GM12878 (cell line): ENCODE results near the gene ZNF692. TPM values are rescaled to one million over a fixed set of nuclear protein-coding genes. Genes with fewer than 3 reads are reported as not detected.

ENCODE experiments used
- BCL3 ChIP-seq: IDR thresholded peaks from 2 replicates; pipeline ENCODE4 v1.6.1; 2011; ENCODE audit warnings: borderline replicate concordance, low read depth, mild to moderate bottlenecking, moderate library complexity, low read length; ENCODE audit not compliant: insufficient read depth, poor library complexity, severe bottlenecking
- E2F8 ChIP-seq: fragments of 450-650 bp; IDR thresholded peaks from 2 replicates; pipeline ENCODE4 v1.6.1; 2018; ENCODE audit warnings: mild to moderate bottlenecking, low read depth, moderate library complexity; ENCODE audit not compliant: partially characterized antibody
- GATAD2B ChIP-seq: fragments of 450-650 bp; conservative IDR thresholded peaks from 2 replicates; pipeline ENCODE4 v1.6.1; 2017; ENCODE audit warnings: low read depth, mild to moderate bottlenecking, moderate library complexity
- HDGF ChIP-seq: fragments of 450-650 bp; IDR thresholded peaks from 2 replicates; pipeline ENCODE4 v1.6.1; 2016; ENCODE audit warnings: antibody characterized with exemption
- JUND ChIP-seq: IDR thresholded peaks from 2 replicates; pipeline ENCODE4 v1.6.1; 2012; ENCODE audit warnings: low read depth, mild to moderate bottlenecking, low read length, improper control_type of control experiment, moderate library complexity
- NBN ChIP-seq: fragments of 450-650 bp; IDR thresholded peaks from 2 replicates; pipeline ENCODE4 v1.6.1; 2016
- PBX3 ChIP-seq: IDR thresholded peaks from 2 replicates; pipeline ENCODE4 v1.6.1; 2011; ENCODE audit warnings: mild to moderate bottlenecking, low read depth, low read length, moderate library complexity; ENCODE audit not compliant: insufficient replicate concordance
- SMARCA5 ChIP-seq: fragments of 450-650 bp; IDR thresholded peaks from 2 replicates; pipeline ENCODE4 v1.6.1; 2017; ENCODE audit warnings: mild to moderate bottlenecking
- SREBF2 ChIP-seq: IDR thresholded peaks from 2 replicates; pipeline ENCODE4 v1.6.1; 2012; ENCODE audit warnings: mild to moderate bottlenecking, low read length
- SUPT20H ChIP-seq: IDR thresholded peaks from 2 replicates; pipeline ENCODE4 v1.6.1; 2011; ENCODE audit warnings: low read depth, mild to moderate bottlenecking, low read length, moderate library complexity, borderline replicate concordance; ENCODE audit not compliant: control insufficient read depth
- USF1 ChIP-seq: IDR thresholded peaks from 2 replicates; pipeline ENCODE4 v1.6.1; 2011; ENCODE audit warnings: borderline replicate concordance, low read depth, mild to moderate bottlenecking, moderate library complexity, mixed read lengths, low read length; ENCODE audit not compliant: insufficient read depth; ENCODE audit errors: extremely low read length
- ZBED1 ChIP-seq: IDR thresholded peaks from 2 replicates; pipeline ENCODE4 v1.6.1; 2016; ENCODE audit warnings: borderline replicate concordance
- ZBTB4 ChIP-seq: fragments of 450-650 bp; formaldehyde crosslinking; IDR thresholded peaks from 2 replicates; pipeline ENCODE4 v1.4.0; 2022; ENCODE audit warnings: mild to moderate bottlenecking, moderate library complexity
- ZNF24 ChIP-seq: fragments of 450-650 bp; IDR thresholded peaks from 2 replicates; pipeline ENCODE4 v1.6.1; 2017; ENCODE audit warnings: antibody characterized with exemption, mild to moderate bottlenecking
- polyA plus RNA-seq, 11 experiments: library from polyadenylated mRNA; depleted of rRNA in 4 of 11; unstranded in 6 of 11; stranded (reverse) in 5 of 11; fragments of >200 nt; fragmentation: Nextera tagmentation in 4 of 11; fragmentation: Illumina TruSeq in 1 of 11; extraction: Ambion mirVana in 4 of 11; extraction: Trizol in 1 of 11; gene quantifications; 1 replicate in 1 of 11; 2 replicates in 10 of 11; pipeline versions ENCODE4 v1.2.1 to v1.2.3, GENCODE V29; 2011 to 2016; ENCODE audit warnings: inconsistent platforms in 2 of 11, missing spikeins in 2 of 11, low read depth in 1 of 11
- total RNA-seq, 4 experiments: library from RNA; depleted of rRNA in 3 of 4; stranded (reverse); fragments of >200 nt in 3 of 4; fragmentation: Illumina TruSeq in 1 of 4; extraction: Trizol in 1 of 4; gene quantifications; 2 replicates each; pipeline versions ENCODE4 v1.2.1 to v1.2.3, GENCODE V29; 2013 to 2021
- TF ChIP-seq, protein P1 (sequence below), 3 experiments: IDR thresholded peaks in 2 of 3; conservative IDR thresholded peaks in 1 of 3; 2 replicates each; pipeline ENCODE4 v1.5.1; 2011; ENCODE audit warnings: low read depth in 3 of 3, low read length in 3 of 3, mild to moderate bottlenecking in 3 of 3, control low read depth in 2 of 3, moderate library complexity in 2 of 3, inconsistent platforms in 1 of 3, mixed read lengths in 1 of 3; ENCODE audit not compliant: control insufficient read depth in 2 of 3, insufficient read depth in 1 of 3; ENCODE audit errors: extremely low read depth in 1 of 3
- TF ChIP-seq, protein P2 (sequence below): IDR thresholded peaks from 2 replicates; pipeline ENCODE4 v1.6.1; 2012; ENCODE audit warnings: low read depth, low read length, improper control_type of control experiment

The ZNF692 gene
- total and polyA plus RNA-seq, 10 of the 15 experiments (the other 5 are each of a cell fraction or from before 2014, with no cell fraction given) = 5.3 to 76.6 (median 36.9) TPM

GRCh38 chr1:248873993-248874533, 15.2 kb upstream of the ZNF692 start (continued):
- TF ChIP-seq ZBTB4 (CRISPR knock-in tag) (no peak), SMARCA5 (peak; percentile 35), E2F8 (peak; percentile 74), BCL3 (no peak), JUND (no peak), ZNF24 (peak; percentile 99), ZBED1 (no peak; the same call in 1 of the 2 replicates), GATAD2B (peak; percentile 60; the same call in 1 of the 2 replicates), NBN (peak; percentile 95), PBX3 (no peak), HDGF (no peak), USF1 (no peak), SREBF2 (peak; percentile 87), SUPT20H (no peak)
- TF ChIP-seq, protein P1, sequence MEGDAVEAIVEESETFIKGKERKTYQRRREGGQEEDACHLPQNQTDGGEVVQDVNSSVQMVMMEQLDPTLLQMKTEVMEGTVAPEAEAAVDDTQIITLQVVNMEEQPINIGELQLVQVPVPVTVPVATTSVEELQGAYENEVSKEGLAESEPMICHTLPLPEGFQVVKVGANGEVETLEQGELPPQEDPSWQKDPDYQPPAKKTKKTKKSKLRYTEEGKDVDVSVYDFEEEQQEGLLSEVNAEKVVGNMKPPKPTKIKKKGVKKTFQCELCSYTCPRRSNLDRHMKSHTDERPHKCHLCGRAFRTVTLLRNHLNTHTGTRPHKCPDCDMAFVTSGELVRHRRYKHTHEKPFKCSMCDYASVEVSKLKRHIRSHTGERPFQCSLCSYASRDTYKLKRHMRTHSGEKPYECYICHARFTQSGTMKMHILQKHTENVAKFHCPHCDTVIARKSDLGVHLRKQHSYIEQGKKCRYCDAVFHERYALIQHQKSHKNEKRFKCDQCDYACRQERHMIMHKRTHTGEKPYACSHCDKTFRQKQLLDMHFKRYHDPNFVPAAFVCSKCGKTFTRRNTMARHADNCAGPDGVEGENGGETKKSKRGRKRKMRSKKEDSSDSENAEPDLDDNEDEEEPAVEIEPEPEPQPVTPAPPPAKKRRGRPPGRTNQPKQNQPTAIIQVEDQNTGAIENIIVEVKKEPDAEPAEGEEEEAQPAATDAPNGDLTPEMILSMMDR (IDR thresholded peaks at IDR 0.05 in 2 of 3, conservative IDR thresholded peaks at IDR 0.05 in 1 of 3; ENCODE audit: control insufficient read depth in 2 of 3, extremely low read depth in 1 of 3, insufficient read depth in 1 of 3, low read depth in 3 of 3, low read length in 3 of 3) = no peak
- TF ChIP-seq, protein P2, sequence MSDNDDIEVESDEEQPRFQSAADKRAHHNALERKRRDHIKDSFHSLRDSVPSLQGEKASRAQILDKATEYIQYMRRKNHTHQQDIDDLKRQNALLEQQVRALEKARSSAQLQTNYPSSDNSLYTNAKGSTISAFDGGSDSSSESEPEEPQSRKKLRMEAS = no peak
